HFFc6 (cell line): ENCODE data around the gene CKM. TPM values are rescaled to one million over a fixed set of nuclear protein-coding genes. Genes with fewer than 3 reads are reported as not detected.
"Not testable (repeated sequence)": the region's sequence is repeated elsewhere in the genome, so short reads cannot be mapped to it uniquely, and the experiment has no call there.

Source experiments
- DNase-seq: peaks from one replicate; pipeline ENCODE4 v3.0.0-alpha.2; 2018
- H3K27ac Mint-ChIP-seq: 2 replicates; pipeline ENCODE4 v1.8.0; 2020; ENCODE audit warnings: mild to moderate bottlenecking, mixed read lengths
- H3K27me3 Mint-ChIP-seq: 2 replicates; pipeline ENCODE4 v1.8.0; 2021; ENCODE audit warnings: mild to moderate bottlenecking, moderate library complexity, mixed read lengths; ENCODE audit not compliant: insufficient read depth
- H3K36me3 Mint-ChIP-seq: 2 replicates; pipeline ENCODE4 v1.8.0; 2021; ENCODE audit warnings: low read depth, mixed read lengths
- H3K4me1 Mint-ChIP-seq: 2 replicates; pipeline ENCODE4 v1.8.0; 2020; ENCODE audit warnings: low read depth, mixed read lengths
- H3K4me3 Mint-ChIP-seq: 2 replicates; pipeline ENCODE4 v1.8.0; 2020; ENCODE audit warnings: mild to moderate bottlenecking, moderate library complexity, mixed read lengths
- H3K9me3 Mint-ChIP-seq: 2 replicates; pipeline ENCODE4 v1.8.0; 2020; ENCODE audit warnings: mild to moderate bottlenecking, mixed read lengths
- total RNA-seq, 6 experiments: library from RNA; stranded (reverse); fragmentation: NEBNext Ultra II Directional; extraction: Animal tissue kit (Norgen Biotek cat#: 25700); gene quantifications; 2 replicates in 1 of 6; 3 replicates in 5 of 6; pipeline ENCODE4 v1.2.3, GENCODE V29; 2021
- TF ChIP-seq, protein P1 (sequence below): fragments of 200-600 bp; sonication (generic); IDR thresholded peaks from 2 replicates; pipeline ENCODE4 v1.5.0; 2021; ENCODE audit warnings: antibody characterized with exemption, mild to moderate bottlenecking

The CKM gene
- total RNA-seq, 6 experiments from 2014 or later = not detected

DNA sequence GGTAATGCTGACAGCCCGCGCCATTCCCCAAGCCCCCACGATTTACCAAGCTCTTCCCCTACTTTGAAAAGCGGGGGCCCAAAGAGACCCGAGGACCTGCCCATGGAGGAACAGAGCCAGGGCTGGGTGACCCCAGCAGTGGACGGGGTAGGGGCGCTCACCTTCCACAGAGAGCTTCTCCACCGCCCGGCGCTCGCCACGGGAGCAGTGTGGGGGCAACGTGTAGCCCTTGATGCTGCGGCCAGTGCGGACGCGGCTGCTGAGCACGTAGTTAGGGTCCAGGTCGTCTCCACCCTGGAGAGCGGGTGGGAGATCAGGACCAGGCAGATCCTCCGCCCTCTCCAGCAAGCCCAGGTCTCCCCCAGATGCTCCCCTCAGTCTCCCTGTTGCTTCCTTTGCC lies 7.4 kb downstream of the CKM start:
- TF ChIP-seq, protein P1, sequence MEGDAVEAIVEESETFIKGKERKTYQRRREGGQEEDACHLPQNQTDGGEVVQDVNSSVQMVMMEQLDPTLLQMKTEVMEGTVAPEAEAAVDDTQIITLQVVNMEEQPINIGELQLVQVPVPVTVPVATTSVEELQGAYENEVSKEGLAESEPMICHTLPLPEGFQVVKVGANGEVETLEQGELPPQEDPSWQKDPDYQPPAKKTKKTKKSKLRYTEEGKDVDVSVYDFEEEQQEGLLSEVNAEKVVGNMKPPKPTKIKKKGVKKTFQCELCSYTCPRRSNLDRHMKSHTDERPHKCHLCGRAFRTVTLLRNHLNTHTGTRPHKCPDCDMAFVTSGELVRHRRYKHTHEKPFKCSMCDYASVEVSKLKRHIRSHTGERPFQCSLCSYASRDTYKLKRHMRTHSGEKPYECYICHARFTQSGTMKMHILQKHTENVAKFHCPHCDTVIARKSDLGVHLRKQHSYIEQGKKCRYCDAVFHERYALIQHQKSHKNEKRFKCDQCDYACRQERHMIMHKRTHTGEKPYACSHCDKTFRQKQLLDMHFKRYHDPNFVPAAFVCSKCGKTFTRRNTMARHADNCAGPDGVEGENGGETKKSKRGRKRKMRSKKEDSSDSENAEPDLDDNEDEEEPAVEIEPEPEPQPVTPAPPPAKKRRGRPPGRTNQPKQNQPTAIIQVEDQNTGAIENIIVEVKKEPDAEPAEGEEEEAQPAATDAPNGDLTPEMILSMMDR = no peak

DNA sequence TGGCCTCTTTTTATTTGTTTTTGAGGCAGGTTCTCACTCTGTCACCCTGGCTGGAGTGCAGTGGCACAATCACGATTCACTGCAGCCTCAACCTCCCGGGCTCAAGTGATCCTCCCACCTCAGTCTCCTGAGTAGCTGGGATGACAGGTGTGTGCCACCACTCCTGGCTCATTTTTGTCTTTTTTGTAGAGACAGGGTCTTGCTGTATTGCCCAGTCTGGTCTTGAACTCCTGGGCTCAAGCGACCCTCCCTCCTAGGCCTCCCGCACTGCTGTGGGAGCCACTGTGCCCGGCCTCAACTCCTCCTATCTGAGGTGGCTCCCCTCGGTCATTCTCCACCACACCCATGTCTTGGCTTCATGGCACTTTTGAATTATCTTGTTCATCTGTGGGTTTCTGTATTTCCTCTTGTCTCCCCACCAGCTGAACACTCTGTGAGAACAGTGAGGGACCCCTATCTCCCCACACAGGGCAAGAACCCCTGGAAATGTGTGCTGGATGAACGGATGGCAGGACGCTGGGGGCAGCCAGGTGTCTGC lies 7.9 kb downstream of the CKM start:
- no peaks in the 10 kb centered on the region for H3K9me3 Mint-ChIP-seq
- DNase-seq = no peak
- TF ChIP-seq, protein P1 = no peak
- H3K36me3 Mint-ChIP-seq = no peaks in the 10 kb centered on the region
- no peak overlapping the region for H3K27ac Mint-ChIP-seq
- H3K27me3 Mint-ChIP-seq = peaks cover 39% of the 10 kb centered on the region
- H3K4me3 Mint-ChIP-seq = no peak overlapping the region
- H3K4me1 Mint-ChIP-seq = no peaks in the 10 kb centered on the region

More for the DNA sequence above, 7.4 kb downstream of the CKM start:
- Mint-ChIP-seq H3K27ac (no peak overlapping the region), H3K4me3 (no peak overlapping the region), H3K9me3 (no peaks in the 10 kb centered on the region), H3K27me3 (peaks cover 39% of the 10 kb centered on the region), H3K4me1 (no peaks in the 10 kb centered on the region), H3K36me3 (no peaks in the 10 kb centered on the region)
- no peak for DNase-seq

DNA sequence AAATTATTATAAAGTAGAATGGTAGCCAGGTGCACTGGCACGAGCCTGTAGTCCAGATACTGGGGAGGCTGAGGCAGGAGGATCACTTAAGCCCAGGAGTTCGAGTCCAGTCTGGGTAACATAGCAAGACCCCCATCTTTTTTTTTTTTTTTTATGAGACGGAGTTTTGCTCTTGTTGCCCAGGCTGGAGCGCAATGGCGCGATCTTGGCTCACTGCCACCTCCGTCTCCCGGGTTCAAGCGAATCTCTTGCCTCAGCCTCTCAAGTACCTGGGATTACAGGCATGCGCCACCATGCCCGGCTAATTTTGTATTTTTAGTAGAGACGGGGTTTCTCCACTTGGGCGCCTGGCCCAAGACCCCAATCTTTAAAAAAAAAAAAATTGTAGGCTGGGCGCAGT lies 10.4 kb downstream of the CKM start:
- not testable (repeated sequence) for H3K27ac Mint-ChIP-seq, H3K36me3 Mint-ChIP-seq, H3K4me3 Mint-ChIP-seq, H3K4me1 Mint-ChIP-seq, H3K9me3 Mint-ChIP-seq, DNase-seq
- peaks cover 32% of the 10 kb centered on the region for H3K27me3 Mint-ChIP-seq

DNA sequence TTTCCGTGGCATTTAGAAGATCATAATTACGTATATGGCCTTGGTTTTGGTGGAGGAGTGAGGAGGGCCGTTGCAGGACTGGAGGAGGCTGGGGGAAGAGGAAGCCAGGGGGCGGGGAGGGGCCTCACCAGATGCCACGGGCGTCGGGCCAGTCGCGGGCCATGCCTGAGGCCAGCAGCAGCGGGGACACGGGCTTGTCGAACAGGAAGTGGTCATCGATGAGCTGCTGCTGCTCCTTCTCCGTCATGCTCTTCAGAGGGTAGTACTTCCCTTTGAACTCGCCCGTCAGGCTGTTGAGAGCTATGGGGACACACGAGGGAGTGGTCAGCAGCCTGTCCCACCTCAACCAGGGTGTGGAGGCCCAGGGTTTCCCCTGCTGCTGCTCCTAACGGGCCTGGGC lies 11.1 kb downstream of the CKM start:
- H3K27me3 Mint-ChIP-seq = peaks cover 29% of the 10 kb centered on the region
- no peaks in the 10 kb centered on the region for H3K36me3 Mint-ChIP-seq
- DNase-seq = no peak
- H3K27ac Mint-ChIP-seq = no peak overlapping the region
- TF ChIP-seq, protein P1 = no peak
- H3K9me3 Mint-ChIP-seq = no peaks in the 10 kb centered on the region
- H3K4me3 Mint-ChIP-seq = no peak overlapping the region
- H3K4me1 Mint-ChIP-seq = no peaks in the 10 kb centered on the region

DNA sequence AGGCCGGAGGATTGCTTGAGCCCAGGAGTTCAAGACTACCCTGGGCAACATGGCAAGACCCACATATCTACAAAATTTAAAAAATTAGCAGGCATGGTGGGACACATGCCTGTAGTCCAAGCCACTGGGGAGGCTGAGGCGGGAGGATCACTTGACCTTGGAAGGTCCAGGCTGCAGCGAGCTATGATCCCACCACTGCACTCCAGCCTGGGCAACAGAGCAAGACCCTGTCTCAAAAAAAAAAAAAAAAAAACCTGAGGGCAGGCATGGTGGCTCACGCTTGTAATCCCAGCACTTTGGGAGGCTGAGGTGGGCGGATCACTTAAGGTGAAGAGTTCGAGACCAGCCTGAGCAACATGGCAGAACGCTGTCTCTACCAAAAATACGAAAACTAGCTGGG lies 13.4 kb downstream of the CKM start:
- H3K4me3 Mint-ChIP-seq, H3K9me3 Mint-ChIP-seq, H3K36me3 Mint-ChIP-seq, DNase-seq, H3K27ac Mint-ChIP-seq: not testable (repeated sequence)
- peaks cover 23% of the 10 kb centered on the region for H3K27me3 Mint-ChIP-seq
- H3K4me1 Mint-ChIP-seq = peaks cover 10% of the 10 kb centered on the region

DNA sequence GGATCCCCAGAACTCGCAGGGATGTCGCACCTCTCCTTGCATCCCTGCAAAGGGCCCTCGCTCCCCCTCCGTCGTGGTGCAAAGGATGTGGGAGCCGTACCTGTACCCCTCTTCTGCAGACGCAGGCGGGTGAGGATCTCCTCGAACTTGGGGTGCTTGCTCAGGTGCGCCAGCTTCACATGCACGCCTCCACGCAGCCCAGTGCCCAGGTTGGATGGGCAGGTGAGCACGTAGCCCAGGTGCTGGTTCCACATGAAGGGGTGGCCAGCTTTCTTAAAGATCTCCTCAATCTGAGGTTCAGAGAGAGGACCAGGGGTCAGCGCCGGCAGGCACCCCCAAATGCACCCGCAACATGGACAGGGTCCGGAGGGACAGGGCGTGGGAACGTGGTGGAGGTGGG lies 15.3 kb downstream of the CKM start:
- H3K27ac Mint-ChIP-seq = no peak overlapping the region
- DNase-seq = no peak
- TF ChIP-seq, protein P1 = no peak

More for the DNA sequence above, 15.3 kb downstream of the CKM start:
- no peak overlapping the region for H3K4me3 Mint-ChIP-seq
- peaks cover 4% of the 10 kb centered on the region; the same call in 1 of the 2 replicates for H3K9me3 Mint-ChIP-seq
- peaks cover 13% of the 10 kb centered on the region for H3K27me3 Mint-ChIP-seq
- peaks cover 6% of the 10 kb centered on the region for H3K36me3 Mint-ChIP-seq
- H3K4me1 Mint-ChIP-seq = peaks cover 10% of the 10 kb centered on the region
